NCI-H187 treated with DMSO at 0.1 percent for 48 hours (cell line): ENCODE data around the gene DPCD.
"Not testable (repeated sequence)": the region's sequence is repeated elsewhere in the genome, so short reads cannot be mapped to it uniquely, and the experiment has no call there.

ENCODE experiments used
- DNase-seq: peaks from one replicate; lab custom pipeline; 2025; lab: John Stamatoyannopoulos, UW

Gene DPCD

DNA sequence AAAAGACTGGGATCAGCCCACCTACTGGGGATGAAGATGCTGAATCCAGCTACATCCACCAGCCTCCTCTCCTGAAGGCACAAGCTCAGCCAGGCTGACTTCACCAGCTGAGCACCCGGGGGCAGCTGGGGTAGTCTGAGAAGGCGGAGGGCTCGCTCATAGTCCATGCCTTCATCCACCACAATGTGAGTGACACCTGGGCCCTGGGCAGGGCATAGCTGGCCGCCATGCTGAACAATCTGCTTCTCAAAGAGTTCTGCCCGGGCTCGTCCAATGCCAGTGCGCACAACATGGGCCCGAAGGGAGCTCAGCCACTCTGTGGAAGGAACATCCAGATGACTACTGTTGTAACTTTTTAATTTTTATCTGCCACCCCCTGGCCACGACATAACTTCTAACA, 2.3 kb upstream of the DPCD start:
- DNase-seq, result no peak

DNA sequence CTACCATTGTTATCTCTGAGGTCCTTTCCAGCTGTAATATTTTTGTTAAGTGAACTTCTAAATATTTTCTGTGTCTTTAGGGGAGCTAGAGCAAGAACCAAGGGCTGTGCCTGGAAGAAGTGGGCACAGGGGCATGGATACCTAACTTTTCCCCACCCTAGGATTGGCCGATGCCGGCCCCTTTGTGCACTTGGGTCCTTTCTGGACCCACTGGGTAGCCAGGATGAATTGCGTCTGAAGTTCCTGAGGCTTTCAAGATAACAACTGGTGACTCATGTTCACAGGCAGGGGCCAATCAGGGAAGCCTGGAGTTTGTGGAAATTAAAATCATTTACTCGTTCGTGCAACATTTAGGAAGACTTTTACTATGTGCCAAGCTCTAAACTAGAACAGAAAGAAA, 758 bp downstream of the DPCD start:
- no peak for DNase-seq

DNA sequence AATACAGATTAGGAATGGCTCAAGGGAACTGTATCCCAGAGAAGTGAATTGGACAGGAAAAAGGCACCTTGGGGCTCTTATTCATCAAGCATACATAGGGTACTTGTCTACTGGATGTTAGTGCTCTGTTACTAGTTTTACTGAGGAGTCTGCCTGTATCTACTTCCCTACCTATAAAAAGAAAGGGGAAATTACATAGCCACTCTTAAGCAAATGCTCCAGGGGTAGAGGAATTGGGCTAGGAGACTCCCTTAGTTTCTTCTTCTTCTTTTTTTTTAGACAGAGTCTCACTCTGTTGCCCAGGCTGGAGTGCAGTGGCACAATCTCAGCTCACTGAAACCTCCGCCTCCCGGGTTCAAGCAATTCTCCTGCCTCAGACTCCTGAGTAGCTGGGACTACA, 5.2 kb downstream of the DPCD start:
- DNase-seq, result not testable (repeated sequence)

DNA sequence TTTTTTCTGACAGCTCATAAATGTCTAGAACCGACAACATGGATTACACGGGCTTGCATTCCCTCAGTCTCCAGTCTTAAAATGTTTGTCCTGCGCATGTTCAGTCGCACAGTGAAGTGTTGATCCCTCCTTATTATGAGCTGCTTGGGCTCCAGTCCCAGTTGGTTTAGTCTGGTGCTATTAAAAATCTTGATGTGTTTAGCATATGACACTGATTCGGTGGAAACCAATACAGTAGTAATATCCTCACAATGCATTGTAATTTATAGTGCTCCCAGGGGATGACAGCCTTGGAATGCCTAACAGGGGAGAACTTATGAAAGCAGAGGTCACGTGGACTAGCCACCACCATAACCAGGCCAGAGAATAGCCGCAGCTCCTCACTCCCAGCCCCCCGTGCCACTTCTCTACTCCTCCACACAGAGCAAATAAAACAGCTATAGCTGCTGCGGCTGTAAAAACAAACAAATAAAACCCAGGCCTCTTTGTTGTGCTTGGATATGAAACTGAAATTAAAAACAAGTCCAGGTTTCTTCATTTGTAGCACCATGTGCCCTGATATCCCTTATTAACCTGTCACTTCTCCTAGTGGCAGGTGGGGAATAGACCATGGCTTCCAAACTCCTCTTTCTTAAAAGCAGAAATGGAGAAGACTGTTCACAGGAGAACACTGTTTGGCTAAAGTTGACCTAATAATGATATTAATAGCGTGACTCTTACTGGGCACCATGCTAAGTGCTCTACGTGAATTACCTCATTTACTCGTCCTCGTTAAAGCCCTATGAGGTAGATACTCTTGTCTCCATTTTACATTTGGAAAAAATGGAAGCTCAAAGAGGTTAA, 7.7 kb downstream of the DPCD start:
- DNase-seq, result no peak

DNA sequence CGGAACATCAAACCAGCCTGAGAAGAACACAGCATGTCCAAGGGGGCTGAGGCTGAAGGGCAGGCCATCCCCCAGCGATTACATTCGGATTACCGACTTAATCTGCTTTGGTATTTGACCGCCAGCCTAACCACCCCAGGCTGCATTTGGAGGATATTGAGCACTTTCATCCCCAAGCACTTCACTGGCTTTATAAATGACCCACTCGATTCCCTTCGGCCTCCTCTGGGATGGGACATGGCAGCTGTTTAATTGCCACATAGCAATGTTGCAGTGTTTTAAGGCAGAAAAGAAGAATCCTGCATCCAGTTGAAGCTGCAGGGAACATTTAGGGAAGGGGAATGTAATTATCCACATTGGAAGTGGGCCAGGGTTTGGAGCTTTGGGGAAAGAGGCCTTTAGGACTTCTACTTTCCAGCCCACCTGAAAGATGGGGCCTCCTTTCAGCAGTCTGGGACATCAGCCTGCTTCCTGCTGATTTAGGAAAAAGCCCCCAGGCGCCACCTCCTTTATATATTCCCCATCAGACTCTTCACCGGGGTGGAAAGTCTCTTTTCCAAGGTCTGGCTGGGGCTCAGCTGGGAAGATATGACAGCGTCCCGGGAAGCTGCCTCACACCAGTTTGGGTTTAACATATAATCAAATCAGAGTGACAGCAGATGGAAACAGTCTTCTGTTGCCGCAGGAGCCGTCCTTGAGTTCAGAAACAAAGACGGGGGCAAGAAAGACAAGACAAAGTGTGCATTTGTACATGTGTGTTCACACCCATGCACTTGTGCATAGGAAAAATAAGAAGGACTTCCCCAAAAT, 9.2 kb downstream of the DPCD start:
- DNase-seq, result no peak

DNA sequence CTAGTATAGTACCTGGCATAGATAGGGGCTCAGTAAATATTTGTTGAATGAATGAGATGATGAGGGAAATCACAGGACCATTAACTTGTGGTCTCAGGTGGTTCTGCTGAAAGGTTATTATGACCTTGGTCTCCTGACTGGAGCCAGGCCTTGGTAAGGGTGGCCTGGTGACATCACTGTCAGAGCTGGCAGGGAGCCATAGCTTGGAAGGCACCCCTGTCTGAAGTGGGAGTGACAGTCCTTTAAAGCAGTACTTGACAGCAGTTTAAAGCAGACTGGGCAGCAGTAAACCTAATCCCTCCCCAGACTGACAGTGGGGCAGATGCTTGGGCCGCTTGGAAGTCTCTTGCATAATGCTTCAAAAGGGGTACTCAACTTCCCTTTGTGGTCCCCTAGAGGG, 13.4 kb downstream of the DPCD start:
- no peak for DNase-seq

DNA sequence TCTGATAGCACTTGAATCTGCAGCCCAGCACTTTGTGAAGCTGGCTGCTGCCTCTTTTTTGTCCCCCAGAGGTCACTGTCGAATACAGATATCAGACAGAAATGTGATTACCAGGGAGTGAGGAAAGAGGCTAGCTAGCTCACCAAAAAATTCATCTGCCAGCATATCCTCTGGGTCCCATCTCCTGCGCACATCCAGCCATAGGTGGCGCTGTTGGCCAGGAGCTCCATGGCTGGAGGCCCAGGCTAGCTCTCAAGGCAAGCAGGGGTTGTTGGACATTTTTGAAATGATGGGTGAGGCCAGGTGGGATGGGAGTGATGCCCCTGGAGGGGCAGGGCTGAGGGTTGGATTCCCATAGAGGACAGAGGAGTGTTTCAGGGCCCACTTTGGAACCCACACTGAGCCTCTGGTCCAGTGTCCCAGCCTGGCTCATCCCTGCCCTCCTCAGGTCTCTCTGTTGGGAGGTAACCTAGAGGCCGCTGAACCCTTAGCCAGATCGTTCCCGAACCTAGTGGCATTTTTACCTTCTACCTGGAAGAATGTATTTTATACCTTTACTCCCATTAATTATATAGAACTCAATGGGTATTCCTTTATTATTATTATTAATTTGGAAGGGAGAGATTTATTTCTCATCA, 14.8 kb downstream of the DPCD start:
- no peak for DNase-seq

DNA sequence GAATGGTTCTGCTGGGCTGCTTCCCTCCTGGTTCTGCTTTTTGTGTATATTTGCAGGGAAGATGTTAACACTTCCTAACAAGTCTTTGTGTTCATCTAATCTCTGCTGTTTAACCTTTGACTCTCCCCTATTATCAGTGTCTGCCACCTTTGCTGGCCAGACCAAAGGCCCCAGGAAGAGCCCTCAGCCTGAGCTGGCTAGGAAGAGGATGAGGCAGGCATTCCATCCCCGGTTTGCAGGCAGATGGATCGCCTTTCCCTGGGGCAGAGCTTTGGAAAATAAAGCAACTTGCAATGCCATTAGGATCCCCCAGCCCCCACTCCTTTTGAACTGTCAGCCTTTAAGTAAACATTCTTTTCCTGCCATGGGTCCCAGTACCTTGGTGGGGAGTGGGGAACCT, 19.0 kb downstream of the DPCD start:
- no peak for DNase-seq

DNA sequence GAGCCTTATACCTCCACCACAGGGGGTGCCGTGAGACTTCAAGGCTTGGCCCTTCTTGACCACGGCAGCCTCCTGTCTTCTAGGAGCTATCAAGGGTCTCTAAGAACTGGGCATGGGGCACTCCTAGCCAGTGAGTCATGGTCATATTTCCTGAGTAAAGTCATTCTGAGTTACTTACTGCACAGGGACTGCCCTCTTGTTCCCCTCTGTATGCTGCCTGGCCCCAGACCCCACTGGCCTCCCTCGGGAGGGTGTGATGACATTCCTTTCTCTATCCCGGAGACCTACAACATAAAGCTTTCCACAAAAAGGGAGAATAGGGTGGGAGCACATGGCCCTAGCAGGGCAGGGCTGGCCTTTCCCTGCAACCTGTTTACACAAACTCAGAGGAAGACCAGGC, 21.4 kb downstream of the DPCD start:
- no peak for DNase-seq

DNA sequence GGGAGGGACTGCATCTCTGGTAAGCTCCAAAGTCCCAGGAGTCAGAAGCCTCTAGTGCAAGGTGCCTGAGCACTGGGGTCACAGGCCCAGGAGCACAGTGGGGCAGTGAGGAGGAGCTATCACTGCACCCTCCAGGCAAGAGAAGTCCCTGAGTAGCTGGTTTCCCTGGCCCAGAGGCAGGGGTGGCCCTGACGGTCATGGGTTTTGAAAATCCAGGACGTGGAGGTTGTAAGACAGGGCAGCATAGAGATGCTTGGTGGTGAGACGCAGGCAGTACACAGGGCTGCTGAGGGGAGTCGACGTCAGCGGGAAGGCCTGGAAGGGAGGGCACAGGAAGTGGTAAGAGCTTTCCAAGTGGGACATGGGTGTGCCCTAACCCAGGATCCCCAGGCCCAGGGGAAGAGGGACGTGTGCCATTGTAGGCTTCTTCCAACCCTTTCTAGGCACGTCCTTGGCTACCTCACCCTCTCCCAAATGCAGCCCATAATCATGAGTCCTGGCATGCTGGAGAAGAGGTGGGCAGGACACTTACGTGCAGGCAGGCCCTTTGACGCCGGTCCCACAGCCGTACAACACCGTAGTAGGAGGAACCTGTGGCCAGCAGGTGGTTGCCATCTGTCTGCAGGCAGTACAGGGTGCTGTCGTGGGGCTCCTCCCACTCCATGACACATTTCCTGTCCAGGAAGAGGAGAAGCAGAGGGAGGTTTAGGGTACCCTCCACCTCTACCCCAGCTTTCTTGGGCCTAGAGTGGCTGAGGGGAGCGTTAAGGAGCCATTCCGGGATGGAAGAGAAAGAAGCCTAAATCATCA, 23.2 kb downstream of the DPCD start:
- no peak for DNase-seq

DNA sequence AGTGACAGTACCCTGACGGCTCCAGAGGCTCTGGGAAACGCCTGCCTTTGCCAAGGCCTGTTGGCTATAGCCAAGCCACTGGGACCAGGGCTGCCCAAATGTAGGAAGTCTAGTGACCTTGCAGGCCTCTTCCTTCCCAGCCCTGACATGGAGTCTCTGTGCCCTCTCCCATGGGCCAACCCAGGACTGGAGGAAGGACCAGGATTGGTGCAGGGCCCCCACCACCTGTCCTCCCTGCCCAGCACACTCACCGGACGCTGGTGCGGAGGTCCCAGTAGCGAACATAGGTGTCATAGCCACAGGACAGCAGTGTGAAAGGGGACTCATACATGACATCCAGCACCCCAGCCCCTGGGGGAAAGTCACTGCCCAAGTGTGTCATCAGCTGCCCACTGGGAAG, 24.0 kb downstream of the DPCD start:
- no peak for DNase-seq

DNA sequence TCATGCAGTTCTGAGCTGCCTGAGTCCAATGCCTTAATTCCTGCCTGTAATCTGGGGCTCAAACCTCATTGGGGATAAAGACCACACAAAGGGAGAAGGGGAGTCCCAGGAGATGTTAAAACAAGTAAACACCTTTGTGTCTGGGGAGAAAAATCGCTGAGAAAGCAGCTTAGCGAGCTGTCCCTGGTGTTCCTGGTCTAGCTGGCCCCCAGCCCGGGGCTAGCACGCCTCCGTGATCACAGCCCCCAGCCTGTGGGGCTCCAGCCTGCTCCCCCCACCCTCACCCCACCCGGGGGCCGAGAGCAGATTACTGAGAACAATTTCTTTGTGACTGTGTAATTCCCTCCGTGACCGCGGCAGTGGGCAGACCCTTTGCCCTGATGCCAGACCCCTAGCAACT, 24.8 kb downstream of the DPCD start:
- DNase-seq, result no peak

DNA sequence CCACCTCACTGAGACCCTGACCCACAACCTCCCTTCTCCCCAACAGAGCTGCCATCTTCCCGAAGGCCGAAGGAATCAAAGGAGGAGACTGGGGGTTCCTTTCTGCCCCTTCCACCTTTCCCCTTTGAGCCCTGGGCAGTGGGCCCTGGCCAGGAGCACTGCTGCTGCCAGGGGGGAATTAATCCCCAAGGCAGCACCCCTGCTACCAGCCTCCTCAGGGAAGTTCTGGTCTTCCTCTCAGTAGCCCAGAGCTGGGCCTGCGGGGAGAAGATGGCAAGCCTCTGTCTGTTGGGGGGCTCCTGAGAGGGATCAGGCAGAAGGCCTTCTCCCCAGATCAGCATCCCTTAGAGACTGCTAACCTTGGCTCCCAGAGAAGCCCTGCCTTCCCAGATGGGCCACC, 25.5 kb downstream of the DPCD start:
- no peak for DNase-seq

DNA sequence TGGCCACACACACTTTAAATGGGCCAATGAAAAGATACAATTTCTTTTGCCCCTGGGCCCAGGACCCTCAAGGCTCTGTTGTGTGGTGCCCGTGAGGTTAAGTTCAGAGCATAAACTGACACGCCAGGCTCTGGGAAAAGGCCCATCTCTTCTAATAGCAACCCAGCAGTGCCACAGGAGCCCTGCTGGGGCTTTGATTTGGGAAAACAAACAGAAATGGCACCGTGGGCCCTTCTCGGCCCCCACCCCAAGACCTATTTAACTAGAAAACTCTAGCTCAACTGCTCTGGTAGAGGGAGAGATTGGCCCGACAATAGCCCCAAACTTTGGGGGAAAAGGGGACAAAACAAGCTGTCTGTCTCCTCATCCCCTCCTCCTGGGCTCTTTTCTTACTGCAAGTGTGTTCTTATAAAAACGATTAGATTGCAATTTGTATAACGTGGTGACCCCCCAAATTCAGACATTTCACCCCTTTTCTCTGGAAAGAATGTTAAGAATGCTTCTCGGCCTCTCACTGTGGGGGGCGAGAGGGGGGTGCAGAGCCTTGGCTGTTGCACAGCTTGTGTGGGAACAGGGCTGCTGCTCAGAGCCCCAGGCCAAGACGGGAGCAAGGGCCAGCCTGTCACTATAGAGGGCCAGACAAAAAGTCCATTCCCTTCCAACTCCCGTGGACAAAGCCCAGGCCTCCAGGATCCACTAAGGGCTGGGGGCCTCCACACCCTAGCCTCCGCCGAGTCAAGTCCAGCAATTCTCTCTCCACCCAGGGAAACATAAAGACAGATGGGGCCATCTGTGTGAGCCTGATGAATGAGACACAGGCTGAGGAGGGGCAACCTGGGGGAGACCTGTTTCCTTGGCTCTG, 26.8 kb downstream of the DPCD start:
- no peak for DNase-seq

DNA sequence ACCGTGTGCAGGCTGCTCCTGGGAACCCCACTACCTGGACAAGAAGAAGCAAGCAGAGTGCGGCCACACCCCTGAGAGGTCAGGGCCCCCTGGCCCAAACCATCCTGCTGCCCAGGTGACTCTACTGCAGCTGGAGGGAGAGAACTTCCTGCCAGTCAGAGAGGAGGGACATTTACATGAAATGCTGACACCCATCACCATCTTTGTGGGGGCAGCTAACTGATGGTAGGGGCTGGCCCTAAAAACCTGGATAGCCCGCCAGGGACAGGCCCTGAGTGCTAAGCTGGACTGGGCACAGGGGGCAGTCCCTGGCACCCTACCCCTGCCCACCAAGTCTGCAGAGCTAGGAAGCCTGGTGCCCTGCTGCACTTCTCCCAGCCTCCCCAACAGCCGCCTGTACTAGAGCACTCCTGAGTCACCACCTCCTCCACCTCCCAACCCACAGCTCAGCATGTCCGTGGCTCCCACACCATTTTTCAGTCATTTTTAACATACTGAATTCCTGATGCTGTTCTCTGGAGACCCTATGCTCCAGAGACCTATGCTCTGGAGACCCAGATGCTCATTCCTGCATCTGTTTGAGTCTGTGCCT, 27.5 kb downstream of the DPCD start:
- DNase-seq, result no peak

DNA sequence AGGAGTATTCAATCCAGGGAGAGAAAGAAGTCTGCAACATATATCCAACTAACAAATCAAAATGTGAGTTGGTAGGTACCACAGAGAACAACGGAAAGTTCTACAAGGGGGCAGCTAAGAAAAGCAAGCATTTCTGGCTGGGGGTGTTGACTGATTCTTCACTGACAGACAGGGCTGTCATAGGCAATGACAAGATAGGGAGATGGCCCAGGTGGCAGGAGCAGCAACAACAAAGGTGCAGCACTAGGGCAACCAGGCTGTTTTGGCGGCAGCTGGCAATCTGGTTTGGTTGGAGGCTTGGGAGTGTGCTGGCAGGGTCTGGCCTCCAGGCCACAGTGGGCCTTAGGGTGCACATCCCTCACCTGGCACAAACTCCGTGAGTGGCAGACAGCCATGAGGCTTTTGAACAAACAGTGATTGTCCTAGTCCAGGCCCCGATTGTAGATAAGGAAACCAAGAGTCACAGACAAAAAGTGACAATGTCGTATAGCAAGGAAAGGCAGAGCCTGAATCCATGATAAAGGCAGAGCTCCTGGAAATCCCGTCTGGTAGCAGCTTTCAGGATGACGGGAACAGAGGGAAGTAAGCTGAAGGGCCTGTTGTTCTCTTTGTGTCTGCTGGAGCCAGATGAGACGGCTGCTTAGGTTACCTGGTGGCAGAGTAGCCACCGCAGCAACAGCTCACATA, 28.4 kb downstream of the DPCD start:
- DNase-seq, result no peak

DNA sequence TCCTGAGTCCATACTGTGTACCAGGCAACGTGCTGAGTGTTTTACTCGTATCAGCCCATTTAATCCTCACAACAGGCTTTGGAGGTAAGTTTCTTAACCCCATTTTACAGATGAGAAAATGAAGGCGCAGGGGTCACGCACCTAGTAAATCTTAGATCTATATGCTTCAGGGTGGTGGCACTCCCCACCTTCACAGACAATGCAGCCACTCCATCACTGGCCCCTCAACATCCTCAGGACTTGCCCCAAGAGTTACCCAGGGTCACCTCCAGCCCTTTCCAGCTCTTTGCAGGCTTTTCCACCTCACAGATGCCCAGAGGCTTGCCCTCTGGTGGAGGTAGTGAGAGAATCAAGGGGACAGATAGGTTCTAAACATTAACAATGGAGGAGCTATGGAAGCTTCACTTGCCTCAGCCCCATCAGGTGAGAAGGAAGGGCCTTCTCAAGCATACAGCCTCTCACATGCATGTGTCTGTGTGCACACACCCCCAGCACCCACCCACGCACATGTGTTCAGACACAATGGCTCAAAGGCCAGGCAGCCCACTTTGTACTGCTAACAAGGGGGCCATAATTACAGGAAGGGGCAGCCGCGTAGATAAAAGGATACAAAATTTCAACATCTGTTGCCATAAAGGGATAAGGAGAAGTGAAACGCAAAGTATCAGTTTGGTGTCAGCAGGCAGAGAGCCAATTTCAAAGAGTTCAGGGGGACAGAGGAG, 29.1 kb downstream of the DPCD start:
- DNase-seq, result no peak

DNA sequence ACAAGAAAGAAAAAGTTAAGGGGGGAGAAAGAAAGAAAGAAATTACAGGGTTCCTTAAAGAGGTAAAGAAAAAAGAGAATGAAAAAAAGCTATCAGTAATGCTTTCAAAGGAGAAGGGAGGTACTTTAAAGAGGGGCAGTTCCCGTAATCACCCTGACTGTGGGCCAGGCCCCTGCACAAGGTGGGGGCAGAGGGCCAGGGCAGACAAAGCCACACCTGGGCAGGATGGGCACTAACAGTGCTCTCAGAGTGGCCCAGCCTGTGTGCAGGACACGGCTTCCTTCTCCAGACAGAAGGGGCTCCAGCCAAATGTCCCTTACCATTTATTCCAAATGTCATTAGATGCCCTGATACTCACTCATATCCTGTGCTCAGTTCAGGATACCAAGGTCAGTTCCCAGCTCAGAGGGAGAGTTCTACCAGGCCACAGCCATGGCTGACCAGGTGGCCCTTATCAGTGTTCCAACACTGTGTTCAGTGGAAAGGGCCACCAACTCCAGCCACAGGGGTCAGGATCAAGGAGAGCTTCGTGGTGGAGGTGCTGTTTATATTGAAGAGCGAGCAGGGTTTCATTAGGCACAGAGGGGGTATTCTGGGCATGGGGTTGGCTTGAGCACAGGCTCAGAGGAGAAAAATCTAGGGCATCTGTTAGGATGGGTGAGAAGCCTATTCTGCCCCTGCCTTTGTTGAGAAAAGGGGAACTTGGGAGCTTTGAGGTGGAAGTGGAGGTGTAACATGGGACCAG, 29.9 kb downstream of the DPCD start:
- no peak for DNase-seq

DNA sequence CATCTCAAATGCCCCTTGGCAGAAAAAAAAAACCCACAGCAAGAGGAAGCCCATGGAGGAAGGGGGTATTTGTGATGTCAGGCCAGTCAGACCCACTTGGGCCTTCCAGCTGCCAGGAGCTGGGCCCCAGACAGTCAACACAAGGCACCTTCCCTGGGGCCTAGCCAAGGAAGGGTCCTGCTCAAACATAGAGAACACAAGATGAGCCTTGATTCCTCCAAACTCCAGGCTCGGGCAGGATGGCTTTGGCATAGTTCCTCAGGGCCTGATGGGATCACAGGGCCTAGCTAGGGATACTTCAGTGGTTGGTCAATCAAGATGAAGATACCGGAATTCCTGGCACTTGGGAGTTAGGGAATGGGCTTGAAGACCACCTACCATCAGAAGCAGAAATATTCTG, 30.8 kb downstream of the DPCD start:
- no peak for DNase-seq
